ENCODE data around the gene ERF. TPM values are rescaled to one million over a fixed set of nuclear protein-coding genes. Genes with fewer than 3 reads are reported as not detected.

Gene ERF
- total and polyA plus RNA-seq, 4 donors: 8.7 to 21.0 (median 13.8) TPM

GRCh38 chr19:42275517-42275916 lies 20.6 kb upstream of the ERF start:
- H3K9ac ChIP-seq (ENCODE audit: low read depth in 1 of 2, low read length in 2 of 2): no peak overlapping the region
- H3K27me3 ChIP-seq (ENCODE audit: control insufficient read depth in 4 of 4, insufficient read depth in 4 of 4, low read length in 3 of 4): no peaks in the 10 kb centered on the region
- WGBS: 92% methylated on average over 3 of the region's 3 CpGs
- H3K4me1 ChIP-seq (ENCODE audit: control insufficient read depth in 4 of 4, insufficient read depth in 4 of 4, low read length in 3 of 4): peaks cover 25 to 64% (median 42%) of the 10 kb centered on the region in 4 donors
- TF ChIP-seq HNF4G (IDR thresholded peaks at IDR 0.05): no peak
- TF ChIP-seq ZBTB33 (IDR thresholded peaks at IDR 0.05): no peak
- TF ChIP-seq NR2F2 (IDR thresholded peaks at IDR 0.05): no peak
- no peak for TF ChIP-seq FOXA1 (IDR thresholded peaks at IDR 0.05)
- no peak for TF ChIP-seq YY1 (IDR thresholded peaks at IDR 0.05)
- TF ChIP-seq, protein P1, sequence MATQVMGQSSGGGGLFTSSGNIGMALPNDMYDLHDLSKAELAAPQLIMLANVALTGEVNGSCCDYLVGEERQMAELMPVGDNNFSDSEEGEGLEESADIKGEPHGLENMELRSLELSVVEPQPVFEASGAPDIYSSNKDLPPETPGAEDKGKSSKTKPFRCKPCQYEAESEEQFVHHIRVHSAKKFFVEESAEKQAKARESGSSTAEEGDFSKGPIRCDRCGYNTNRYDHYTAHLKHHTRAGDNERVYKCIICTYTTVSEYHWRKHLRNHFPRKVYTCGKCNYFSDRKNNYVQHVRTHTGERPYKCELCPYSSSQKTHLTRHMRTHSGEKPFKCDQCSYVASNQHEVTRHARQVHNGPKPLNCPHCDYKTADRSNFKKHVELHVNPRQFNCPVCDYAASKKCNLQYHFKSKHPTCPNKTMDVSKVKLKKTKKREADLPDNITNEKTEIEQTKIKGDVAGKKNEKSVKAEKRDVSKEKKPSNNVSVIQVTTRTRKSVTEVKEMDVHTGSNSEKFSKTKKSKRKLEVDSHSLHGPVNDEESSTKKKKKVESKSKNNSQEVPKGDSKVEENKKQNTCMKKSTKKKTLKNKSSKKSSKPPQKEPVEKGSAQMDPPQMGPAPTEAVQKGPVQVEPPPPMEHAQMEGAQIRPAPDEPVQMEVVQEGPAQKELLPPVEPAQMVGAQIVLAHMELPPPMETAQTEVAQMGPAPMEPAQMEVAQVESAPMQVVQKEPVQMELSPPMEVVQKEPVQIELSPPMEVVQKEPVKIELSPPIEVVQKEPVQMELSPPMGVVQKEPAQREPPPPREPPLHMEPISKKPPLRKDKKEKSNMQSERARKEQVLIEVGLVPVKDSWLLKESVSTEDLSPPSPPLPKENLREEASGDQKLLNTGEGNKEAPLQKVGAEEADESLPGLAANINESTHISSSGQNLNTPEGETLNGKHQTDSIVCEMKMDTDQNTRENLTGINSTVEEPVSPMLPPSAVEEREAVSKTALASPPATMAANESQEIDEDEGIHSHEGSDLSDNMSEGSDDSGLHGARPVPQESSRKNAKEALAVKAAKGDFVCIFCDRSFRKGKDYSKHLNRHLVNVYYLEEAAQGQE (IDR thresholded peaks at IDR 0.05): no peak
- no peak for TF ChIP-seq TAF1 (conservative IDR thresholded peaks at IDR 0.05)
- H3K27ac ChIP-seq (ENCODE audit: low read depth in 1 of 2, low read length in 2 of 2): no peak overlapping the region
- no peak overlapping the region for H3K4me3 ChIP-seq (ENCODE audit: low read depth in 1 of 3, low read length in 3 of 3)
- H3K36me3 ChIP-seq (ENCODE audit: control insufficient read depth in 4 of 4, insufficient read depth in 3 of 4, low read depth in 1 of 4, low read length in 3 of 4): peaks cover 5 to 21% (median 12%) of the 10 kb centered on the region in 4 donors
- no peak for DNase-seq (ENCODE audit: low spot score)
- H3K9me3 ChIP-seq (ENCODE audit: control insufficient read depth in 4 of 4, low read length in 3 of 4): no peaks in the 10 kb centered on the region

DNA sequence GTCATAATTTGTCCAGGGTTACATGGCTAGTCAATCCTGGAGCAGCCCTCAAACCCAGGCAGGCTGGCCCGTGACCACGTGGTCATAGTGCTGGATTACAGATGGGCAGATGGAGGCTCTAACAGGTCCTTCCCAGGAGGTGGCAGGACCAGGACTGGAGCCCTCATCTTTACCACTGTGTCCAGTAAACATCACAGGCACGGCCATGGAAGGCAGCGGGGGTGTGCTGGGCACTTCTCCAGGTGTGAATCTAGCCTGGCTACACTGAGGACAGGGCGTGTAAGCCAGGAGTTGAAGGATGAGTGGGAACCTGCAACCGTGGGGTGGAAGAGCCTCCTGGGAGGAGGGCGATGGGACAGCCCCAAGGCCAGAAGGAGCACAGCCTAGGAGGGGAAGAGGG lies 20.2 kb upstream of the ERF start:
- DNase-seq (ENCODE audit: low spot score): peak; percentile 29
- H3K9ac ChIP-seq (ENCODE audit: low read depth in 1 of 2, low read length in 2 of 2): no peak overlapping the region
- 72% methylated on average over 7 of the region's 7 CpGs for WGBS
- no peak overlapping the region for H3K27ac ChIP-seq (ENCODE audit: low read depth in 1 of 2, low read length in 2 of 2)
- no peaks in the 10 kb centered on the region for H3K9me3 ChIP-seq (ENCODE audit: control insufficient read depth in 4 of 4, low read length in 3 of 4)
- H3K27me3 ChIP-seq (ENCODE audit: control insufficient read depth in 4 of 4, insufficient read depth in 4 of 4, low read length in 3 of 4): no peaks in the 10 kb centered on the region
- TF ChIP-seq FOXA2 (IDR thresholded peaks at IDR 0.05): no peak
- H3K4me3 ChIP-seq (ENCODE audit: low read depth in 1 of 3, low read length in 3 of 3): no peak overlapping the region
- H3K36me3 ChIP-seq (ENCODE audit: control insufficient read depth in 4 of 4, insufficient read depth in 3 of 4, low read depth in 1 of 4, low read length in 3 of 4): peaks cover 5 to 21% (median 12%) of the 10 kb centered on the region in 4 donors
- H3K4me1 ChIP-seq (ENCODE audit: control insufficient read depth in 4 of 4, insufficient read depth in 4 of 4, low read length in 3 of 4): peaks cover 24 to 65% (median 41%) of the 10 kb centered on the region in 4 donors

GRCh38 chr19:42274065-42274682 lies 19.2 kb upstream of the ERF start:
- Histone ChIP-seq H3K36me3 (ENCODE audit: control insufficient read depth in 4 of 4, insufficient read depth in 3 of 4, low read depth in 1 of 4, low read length in 3 of 4) (peaks cover 5 to 21% (median 12%) of the 10 kb centered on the region in 4 donors), H3K4me3 (ENCODE audit: low read depth in 1 of 3, low read length in 3 of 3) (no peak overlapping the region), H3K27me3 (ENCODE audit: control insufficient read depth in 4 of 4, insufficient read depth in 4 of 4, low read length in 3 of 4) (no peaks in the 10 kb centered on the region), H3K9ac (ENCODE audit: low read depth in 1 of 2, low read length in 2 of 2) (no peak overlapping the region), H3K4me1 (ENCODE audit: control insufficient read depth in 4 of 4, insufficient read depth in 4 of 4, low read length in 3 of 4) (peaks cover 23 to 58% (median 35%) of the 10 kb centered on the region in 4 donors), H3K27ac (ENCODE audit: low read depth in 1 of 2, low read length in 2 of 2) (peak overlapping the region in 1 of 2 donors; percentile 16), H3K9me3 (ENCODE audit: control insufficient read depth in 4 of 4, low read length in 3 of 4) (no peaks in the 10 kb centered on the region)
- no peak for DNase-seq (ENCODE audit: low spot score)
- 95% methylated on average over 22 of the region's 22 CpGs for WGBS
- no peak for TF ChIP-seq CTCF (IDR thresholded peaks at IDR 0.05; ENCODE audit: low read depth, low read length, missing input control)
- TF ChIP-seq HNF4G (IDR thresholded peaks at IDR 0.05): no peak
- TF ChIP-seq, protein P2, sequence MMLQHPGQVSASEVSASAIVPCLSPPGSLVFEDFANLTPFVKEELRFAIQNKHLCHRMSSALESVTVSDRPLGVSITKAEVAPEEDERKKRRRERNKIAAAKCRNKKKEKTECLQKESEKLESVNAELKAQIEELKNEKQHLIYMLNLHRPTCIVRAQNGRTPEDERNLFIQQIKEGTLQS (IDR thresholded peaks at IDR 0.05): no peak
- TF ChIP-seq JUND (IDR thresholded peaks at IDR 0.05): no peak
- TF ChIP-seq, protein P1 (IDR thresholded peaks at IDR 0.05): no peak
- TF ChIP-seq ZBTB33 (IDR thresholded peaks at IDR 0.05): no peak
- TF ChIP-seq MAX (IDR thresholded peaks at IDR 0.05): no peak
- TF ChIP-seq YY1 (IDR thresholded peaks at IDR 0.05): no peak
- TF ChIP-seq FOXA1 (IDR thresholded peaks at IDR 0.05): no peak

Data from liver (tissue), 9 donors.